Uterus (tissue), 4 donors: ENCODE measurements around the gene ZNF536. TPM values are rescaled to one million over a fixed set of nuclear protein-coding genes. Genes with fewer than 3 reads are reported as not detected.

Experiments used
- DNase-seq, 2 donors: peaks; one replicate each; pipeline ENCODE4 v3.0.0-alpha.2; 2019 to 2020
- H3K27ac ChIP-seq, 2 donors: fragments of 200-600 bp; sonication (generic); 1 replicate in 1 of 2; 2 replicates in 1 of 2; pipeline ENCODE4 v1.5.1; 2016 to 2018
- H3K27me3 ChIP-seq, 2 donors: fragments of 200-600 bp; sonication (generic); one replicate each; pipeline ENCODE4 v1.5.1; 2018 to 2019; ENCODE audit warnings: control low read depth in 1 of 2
- H3K36me3 ChIP-seq, 2 donors: fragments of 200-600 bp; sonication (generic); one replicate each; pipeline ENCODE4 v1.5.1; 2019; ENCODE audit warnings: control low read depth in 1 of 2
- H3K4me1 ChIP-seq, 2 donors: fragments of 200-600 bp; sonication (generic); one replicate each; pipeline ENCODE4 v1.5.1; 2018 to 2019; ENCODE audit warnings: control low read depth in 1 of 2
- H3K4me3 ChIP-seq, 2 donors: fragments of 200-600 bp; sonication (generic); 1 replicate in 1 of 2; 2 replicates in 1 of 2; pipeline ENCODE4 v1.5.1; 2018 to 2019; ENCODE audit warnings: mild to moderate bottlenecking in 1 of 2
- H3K9me3 ChIP-seq, 2 donors: fragments of 200-600 bp; sonication (generic); one replicate each; pipeline ENCODE4 v1.5.1; 2019; ENCODE audit warnings: control low read depth in 1 of 2
- CTCF ChIP-seq, 4 experiments: fragments of 200-600 bp in 2 of 4; fragments of 450-650 bp in 2 of 4; sonication (generic) in 2 of 4; IDR thresholded peaks; one replicate each; pipeline ENCODE4 v1.5.1; 2016 to 2019; ENCODE audit warnings: antibody characterized with exemption in 4 of 4, mild to moderate bottlenecking in 2 of 4, moderate library complexity in 1 of 4
- POLR2A ChIP-seq, 2 donors: fragments of 450-650 bp; IDR thresholded peaks; one replicate each; pipeline ENCODE4 v1.6.1; 2016; ENCODE audit warnings: antibody characterized with exemption in 2 of 2, mild to moderate bottlenecking in 1 of 2, moderate library complexity in 1 of 2
- intact Hi-C: fragments of 100-400 bp; cut with DNase I; formaldehyde crosslinking; loops from one replicate; pipeline ENCODE4 v1.15.1; 2023; ENCODE audit warnings: low total_unique reads
- total RNA-seq, 4 donors: library from RNA; depleted of rRNA in 3 of 4; stranded (reverse); fragments of >200 nt in 3 of 4; gene quantifications; one replicate each; pipeline versions ENCODE4 v1.1.0 to v1.2.4, GENCODE V29; 2014 to 2023
- donor health status: DM: yes; HTN: yes; CAD: no.

Gene ZNF536
- 1 to 10 TPM in 2 of 4 donors, under 1 TPM in 1, not detected in 1; 0.67 to 3.3 (median 2.8) TPM for total RNA-seq

GRCh38 chr19:30371960-30372824 lies at the start of gene ZNF536:
ZNF536 (plus strand) TSS chr19:30372384; CDS start chr19:30443563, 71,179 bp downstream.
- Histone ChIP-seq H3K9me3 (no peaks in the 10 kb centered on the region), H3K4me1 (peaks cover 0 to 3% of the 10 kb centered on the region in 2 donors), H3K27me3 (peaks cover 0 to 21% of the 10 kb centered on the region in 2 donors), H3K4me3 (no peak within 1 kb of the TSS), H3K27ac (no peak within 1 kb of the TSS), H3K36me3 (no peaks in the 10 kb centered on the region)
- no peak for DNase-seq
- TF ChIP-seq CTCF (IDR thresholded peaks at IDR 0.05) (no peak), POLR2A (IDR thresholded peaks at IDR 0.05) (no peak)
- intact Hi-C loops = no loop called here

GRCh38 chr19:30322641-30323320 lies 49.4 kb upstream of the ZNF536 start:
- DNase-seq = no peak
- Histone ChIP-seq H3K27ac (no peak overlapping the region), H3K36me3 (no peaks in the 10 kb centered on the region), H3K4me1 (no peaks in the 10 kb centered on the region), H3K4me3 (no peak overlapping the region), H3K9me3 (no peaks in the 10 kb centered on the region), H3K27me3 (no peaks in the 10 kb centered on the region)
- TF ChIP-seq CTCF (IDR thresholded peaks at IDR 0.05) (no peak), POLR2A (IDR thresholded peaks at IDR 0.05) (no peak)
- intact Hi-C loops = no loop called here

- H3K4me3 ChIP-seq = no peak overlapping the region
- H3K9me3 ChIP-seq = no peaks in the 10 kb centered on the region
- intact Hi-C loops = no loop called here
- H3K27ac ChIP-seq = no peak overlapping the region
- no peaks in the 10 kb centered on the region for H3K27me3 ChIP-seq
- no peak for TF ChIP-seq CTCF (IDR thresholded peaks at IDR 0.05)
- TF ChIP-seq POLR2A (IDR thresholded peaks at IDR 0.05) = no peak
- H3K4me1 ChIP-seq = no peaks in the 10 kb centered on the region
- H3K36me3 ChIP-seq = no peaks in the 10 kb centered on the region
- no peak for DNase-seq
Observed at GRCh38 chr19:30323904-30324303, 48.3 kb upstream of the ZNF536 start.

- Histone ChIP-seq H3K9me3 (no peaks in the 10 kb centered on the region), H3K27ac (no peak overlapping the region), H3K4me3 (no peak overlapping the region), H3K27me3 (no peaks in the 10 kb centered on the region), H3K36me3 (no peaks in the 10 kb centered on the region), H3K4me1 (no peaks in the 10 kb centered on the region)
- TF ChIP-seq CTCF (IDR thresholded peaks at IDR 0.05) (no peak), POLR2A (IDR thresholded peaks at IDR 0.05) (no peak)
- intact Hi-C loops = no loop called here
- DNase-seq = no peak
Observed at GRCh38 chr19:30324982-30325381, 47.2 kb upstream of the ZNF536 start.
